HFF-Myc (cell line): Measurements from ENCODE around the gene MEF2B.
"Not testable (repeated sequence)": the region's sequence is repeated elsewhere in the genome, so short reads cannot be mapped to it uniquely, and the experiment has no call there.

Source experiments
- DNase-seq: peaks from one replicate; pipeline ENCODE4 v3.0.0-alpha.2; 2011; ENCODE audit warnings: low read depth; ENCODE audit errors: extremely low read depth
- H3K4me3 ChIP-seq: replicated peaks from 2 replicates; pipeline ENCODE4 v1.5.1; 2011; ENCODE audit warnings: low read depth, mild to moderate bottlenecking, control low read depth, low read length
- TF ChIP-seq, protein P1 (sequence below): IDR thresholded peaks from 2 replicates; pipeline ENCODE4 v1.5.1; 2012; ENCODE audit warnings: mild to moderate bottlenecking, low read depth, low read length, control low read depth; ENCODE audit errors: missing control alignments

MEF2B gene

DNA sequence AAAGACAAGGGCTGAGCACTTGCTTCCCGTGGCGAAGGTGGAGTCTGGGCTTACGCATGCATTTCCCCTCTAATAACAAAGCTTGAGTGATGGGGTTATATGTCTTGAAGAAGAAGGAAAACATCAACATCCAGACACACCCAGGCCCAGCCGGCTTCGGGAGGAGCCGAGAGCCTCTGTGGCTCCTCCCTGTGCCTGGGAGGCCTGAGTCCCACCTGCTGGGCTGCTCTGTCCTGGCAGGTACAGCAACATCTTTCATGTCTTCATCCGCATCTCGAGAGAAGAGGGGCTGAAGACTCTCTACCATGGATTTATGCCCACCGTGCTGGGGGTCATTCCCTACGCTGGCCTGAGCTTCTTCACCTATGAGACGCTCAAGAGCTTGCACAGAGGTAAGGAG is 62.4 kb downstream of the MEF2B start:
- DNase-seq = no peak
- TF ChIP-seq, protein P1, sequence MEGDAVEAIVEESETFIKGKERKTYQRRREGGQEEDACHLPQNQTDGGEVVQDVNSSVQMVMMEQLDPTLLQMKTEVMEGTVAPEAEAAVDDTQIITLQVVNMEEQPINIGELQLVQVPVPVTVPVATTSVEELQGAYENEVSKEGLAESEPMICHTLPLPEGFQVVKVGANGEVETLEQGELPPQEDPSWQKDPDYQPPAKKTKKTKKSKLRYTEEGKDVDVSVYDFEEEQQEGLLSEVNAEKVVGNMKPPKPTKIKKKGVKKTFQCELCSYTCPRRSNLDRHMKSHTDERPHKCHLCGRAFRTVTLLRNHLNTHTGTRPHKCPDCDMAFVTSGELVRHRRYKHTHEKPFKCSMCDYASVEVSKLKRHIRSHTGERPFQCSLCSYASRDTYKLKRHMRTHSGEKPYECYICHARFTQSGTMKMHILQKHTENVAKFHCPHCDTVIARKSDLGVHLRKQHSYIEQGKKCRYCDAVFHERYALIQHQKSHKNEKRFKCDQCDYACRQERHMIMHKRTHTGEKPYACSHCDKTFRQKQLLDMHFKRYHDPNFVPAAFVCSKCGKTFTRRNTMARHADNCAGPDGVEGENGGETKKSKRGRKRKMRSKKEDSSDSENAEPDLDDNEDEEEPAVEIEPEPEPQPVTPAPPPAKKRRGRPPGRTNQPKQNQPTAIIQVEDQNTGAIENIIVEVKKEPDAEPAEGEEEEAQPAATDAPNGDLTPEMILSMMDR = no peak
- no peak overlapping the region for H3K4me3 ChIP-seq

DNA sequence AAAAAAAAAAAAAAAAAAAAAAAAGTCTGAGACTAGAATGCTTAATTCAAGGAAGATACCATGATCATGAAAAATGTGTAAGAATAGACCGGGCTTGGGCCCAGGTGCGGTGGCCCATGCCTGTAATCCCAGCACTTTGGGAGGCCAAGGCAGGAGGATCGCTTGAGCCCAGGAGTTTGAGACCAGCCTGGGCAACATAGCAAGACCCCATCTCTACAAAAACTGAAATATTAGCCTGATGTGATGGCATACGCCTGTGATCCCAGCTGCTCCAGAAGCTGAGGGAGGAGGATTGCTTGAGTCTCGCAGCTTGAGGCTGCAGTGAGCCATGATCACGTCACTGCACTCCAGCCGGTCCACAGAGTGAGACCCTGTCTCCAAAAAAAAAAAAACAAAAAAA is 63.1 kb downstream of the MEF2B start:
- not testable (repeated sequence) for DNase-seq

DNA sequence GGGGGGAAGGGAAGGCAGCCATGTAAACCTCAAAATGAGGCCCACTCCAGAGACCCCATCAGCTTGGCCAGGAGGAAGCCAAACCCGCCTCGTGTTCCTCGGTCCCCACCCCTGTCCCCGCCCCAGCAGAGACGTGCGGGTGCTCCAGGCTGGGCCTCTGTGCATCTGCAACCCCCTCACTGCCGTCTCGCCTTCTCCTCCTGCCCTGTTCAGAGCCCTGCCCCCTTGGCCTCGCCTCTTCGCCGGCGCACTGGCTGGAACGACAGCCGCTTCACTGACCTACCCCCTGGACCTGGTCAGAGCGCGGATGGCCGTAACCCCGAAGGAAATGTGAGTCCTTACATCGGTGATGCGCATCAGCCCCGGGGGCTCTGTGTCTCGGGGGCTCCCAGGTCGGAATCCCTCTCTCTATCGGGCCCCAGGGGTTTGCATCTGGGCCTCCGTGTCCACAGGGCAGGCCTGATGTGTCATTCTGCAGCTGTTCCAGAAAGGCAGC is 64.0 kb downstream of the MEF2B start:
- peak overlapping the region; percentile 46 for H3K4me3 ChIP-seq
- TF ChIP-seq, protein P1 = no peak
- DNase-seq = no peak

More for the DNA sequence above, 63.1 kb downstream of the MEF2B start:
- not testable (repeated sequence) for H3K4me3 ChIP-seq

DNA sequence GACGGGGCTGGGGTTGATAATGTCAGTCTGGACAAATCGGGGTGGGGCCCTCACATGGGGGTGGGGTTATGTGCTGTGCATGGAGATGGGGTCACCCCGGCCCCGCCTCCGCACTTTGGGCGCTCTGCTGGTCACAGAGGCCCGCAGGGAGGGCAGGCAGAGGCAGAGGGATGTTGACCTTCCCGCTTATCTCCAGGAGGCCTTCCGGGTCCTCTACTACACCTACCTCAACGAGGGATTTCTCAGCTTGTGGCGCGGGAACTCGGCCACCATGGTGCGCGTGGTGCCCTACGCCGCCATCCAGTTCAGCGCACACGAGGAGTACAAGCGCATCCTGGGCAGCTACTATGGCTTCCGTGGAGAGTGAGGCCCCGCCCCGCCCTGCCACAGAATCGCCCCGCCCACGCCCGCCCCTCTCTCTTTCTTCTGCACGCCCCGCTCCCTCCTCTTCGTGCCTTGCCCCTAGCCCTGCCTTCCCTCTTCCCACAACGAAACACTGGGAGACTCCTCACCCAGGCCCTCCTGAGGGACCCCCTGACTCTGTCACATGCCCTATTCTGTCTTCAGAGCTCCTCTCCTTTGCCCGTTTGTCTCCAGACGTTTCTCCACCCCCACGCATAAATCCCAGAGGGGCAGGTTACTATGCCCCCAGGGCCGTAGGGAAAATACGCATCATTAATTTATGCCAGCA is 64.6 kb downstream of the MEF2B start:
- TF ChIP-seq, protein P1 = no peak
- H3K4me3 ChIP-seq = peak overlapping the region; percentile 46
- peak; percentile 31 for DNase-seq

DNA sequence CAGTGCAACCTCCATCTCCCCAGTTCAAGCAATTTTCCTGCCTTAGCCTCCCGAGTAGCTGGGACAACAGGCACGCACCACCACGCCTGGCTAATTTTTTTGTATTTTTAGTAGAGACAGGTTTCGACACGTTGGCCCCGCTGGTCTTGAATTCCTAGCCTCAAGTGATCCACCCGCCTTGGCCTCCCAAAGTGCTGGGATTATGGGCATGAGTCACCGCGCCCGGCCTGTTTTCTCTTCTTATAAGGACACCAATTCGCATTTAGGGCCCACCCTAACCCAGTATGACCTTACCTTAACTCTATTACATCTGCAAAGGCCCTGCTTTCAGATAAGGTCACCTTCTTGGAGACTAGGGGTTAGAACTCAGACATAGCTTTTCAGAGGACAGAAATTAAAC is 66.9 kb downstream of the MEF2B start:
- TF ChIP-seq, protein P1 = no peak
- no peak for DNase-seq
- no peak overlapping the region for H3K4me3 ChIP-seq

DNA sequence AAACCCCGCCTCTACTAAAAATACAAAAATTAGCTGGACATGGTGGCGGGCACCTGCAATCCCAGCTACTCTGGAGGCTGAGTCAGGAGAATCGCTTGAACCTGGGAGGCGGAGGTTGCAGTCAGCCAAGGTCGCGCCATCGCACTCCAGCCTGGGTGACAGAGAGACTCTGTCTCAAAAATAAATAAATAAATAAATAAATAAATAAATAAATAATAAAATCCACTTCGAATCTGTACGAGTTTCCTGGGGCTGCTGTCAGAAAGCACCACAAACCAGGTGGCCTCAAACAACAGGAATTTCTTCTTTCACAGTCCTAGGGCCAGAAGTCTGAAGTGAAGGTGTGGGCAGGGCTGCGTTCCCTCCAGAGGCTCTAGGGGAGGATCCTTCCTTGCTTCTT is 67.5 kb downstream of the MEF2B start:
- H3K4me3 ChIP-seq, DNase-seq: not testable (repeated sequence)

DNA sequence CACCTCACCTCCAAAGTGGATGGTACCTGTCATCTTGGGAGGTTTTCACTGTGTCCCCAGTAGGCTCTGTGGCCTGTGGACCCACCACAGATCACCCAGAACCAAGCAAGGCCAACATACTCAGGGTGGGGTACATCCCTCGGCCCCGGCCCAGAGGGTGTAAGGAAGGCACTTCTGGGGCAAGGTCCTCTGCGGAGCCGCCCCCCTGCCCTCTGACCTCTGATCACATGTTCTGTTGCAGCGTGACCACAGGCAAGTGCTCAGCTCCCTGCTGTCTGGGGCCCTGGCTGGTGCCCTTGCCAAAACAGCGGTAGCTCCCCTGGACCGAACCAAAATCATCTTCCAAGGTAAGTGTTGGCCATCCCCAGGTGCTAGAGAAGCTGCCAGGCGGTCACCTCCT is 68.5 kb downstream of the MEF2B start:
- no peak for DNase-seq
- no peak overlapping the region for H3K4me3 ChIP-seq
- TF ChIP-seq, protein P1 = no peak
